HG03571 (cell line): Measurements from ENCODE around the gene MAPK8IP1.
A peak's percentile ranks its signal among the peaks of the same experiment; 100 is the strongest.

Experiments used
- ATAC-seq: cut with Tn5 transposase; IDR thresholded peaks from one replicate; pipeline ENCODE4 v1.9.1; 2021; ENCODE audit not compliant: unreplicated experiment

Gene MAPK8IP1

GRCh38 chr11:45906965-45907611 is 21.6 kb downstream of the MAPK8IP1 start, which contains the start of gene FREY1:
FREY1 (minus strand) TSS chr11:45907271; CDS start chr11:45907245, 26 bp downstream.
- ATAC-seq = no peak

DNA sequence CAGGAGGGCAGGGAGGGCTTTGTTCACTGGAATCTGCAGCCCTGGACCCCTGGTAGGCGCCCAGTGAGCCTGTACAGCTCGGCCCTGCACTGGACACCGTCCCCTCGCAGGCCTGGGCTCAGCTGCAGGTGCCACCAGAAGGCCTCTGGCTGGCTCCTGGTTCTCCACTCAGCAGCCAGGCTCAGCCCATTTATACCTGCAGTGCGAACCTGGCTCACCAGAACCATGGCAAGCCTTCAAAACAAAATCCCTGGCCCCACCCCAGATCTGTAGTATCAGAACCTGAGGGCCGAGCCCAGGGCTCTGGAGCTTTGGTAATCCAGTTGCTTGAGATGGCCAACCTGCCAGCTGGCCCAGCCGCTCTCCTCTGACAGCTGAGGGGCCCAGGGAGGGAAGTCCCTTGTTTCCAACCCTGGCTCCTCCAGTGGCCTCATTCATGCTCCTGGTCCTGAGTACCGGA is 22.5 kb downstream of the MAPK8IP1 start:
- no peak for ATAC-seq

DNA sequence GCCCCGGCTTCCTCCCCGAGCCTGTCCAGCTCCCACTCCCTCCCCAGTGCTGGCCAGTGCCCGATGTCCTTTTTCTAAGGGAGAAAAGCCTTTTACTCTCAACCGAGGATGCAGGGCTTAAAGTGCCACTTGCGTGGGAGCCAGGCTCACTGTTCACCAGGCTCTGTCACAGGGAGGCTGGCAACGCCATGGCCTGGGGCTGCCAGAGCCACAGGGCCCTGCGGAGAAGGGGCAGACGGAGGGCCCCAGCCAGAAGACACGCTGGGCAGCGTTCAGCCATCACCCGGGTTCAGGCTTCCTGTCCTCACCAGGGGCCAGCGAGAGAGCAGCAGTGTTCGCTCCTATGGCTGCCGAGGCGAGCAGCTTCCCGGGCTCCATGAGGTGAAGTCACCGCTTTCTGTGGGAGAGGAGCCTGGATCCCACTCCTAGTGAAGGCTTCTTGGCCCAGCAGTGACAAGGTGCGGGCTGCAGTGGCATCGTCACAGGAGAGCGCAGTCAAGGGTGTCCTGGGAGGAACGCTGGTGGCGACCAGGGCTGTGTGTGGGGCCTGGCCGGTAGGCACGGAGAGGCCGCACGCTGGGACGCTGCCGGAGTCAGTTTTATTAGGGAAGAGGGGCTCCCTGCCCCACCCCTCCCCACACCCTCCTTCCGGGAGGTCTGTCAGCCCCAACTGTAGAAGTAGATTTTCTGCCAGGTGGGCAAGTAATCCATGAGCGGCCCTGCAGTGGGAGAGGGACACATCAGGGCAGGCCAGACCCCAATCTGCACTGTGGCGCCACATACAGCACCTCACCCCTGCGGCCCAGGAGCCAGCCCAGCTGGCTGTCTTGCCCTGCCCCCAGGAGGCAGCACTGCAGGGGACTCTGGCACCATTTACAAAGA is 24.4 kb downstream of the MAPK8IP1 start:
- no peak for ATAC-seq

DNA sequence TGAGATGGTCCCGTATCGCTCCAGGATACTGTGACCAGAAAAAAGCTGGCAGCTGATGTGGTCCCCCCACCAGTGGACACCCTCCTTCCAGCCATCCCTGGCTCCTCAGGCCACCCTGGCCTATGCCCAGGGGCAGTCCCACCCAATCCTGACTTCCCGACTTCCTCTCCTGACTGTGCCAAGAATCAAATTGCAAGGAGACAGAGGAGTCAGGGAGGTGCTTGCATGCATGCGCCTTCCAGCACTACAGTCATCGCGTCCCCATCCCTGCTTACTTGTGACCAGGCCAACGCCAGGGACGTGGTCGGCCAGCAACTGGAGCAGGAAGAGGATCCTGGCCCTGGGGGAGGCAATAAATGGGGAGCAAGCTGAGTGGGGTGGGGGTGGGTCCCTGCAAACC is 25.2 kb downstream of the MAPK8IP1 start:
- no peak for ATAC-seq

DNA sequence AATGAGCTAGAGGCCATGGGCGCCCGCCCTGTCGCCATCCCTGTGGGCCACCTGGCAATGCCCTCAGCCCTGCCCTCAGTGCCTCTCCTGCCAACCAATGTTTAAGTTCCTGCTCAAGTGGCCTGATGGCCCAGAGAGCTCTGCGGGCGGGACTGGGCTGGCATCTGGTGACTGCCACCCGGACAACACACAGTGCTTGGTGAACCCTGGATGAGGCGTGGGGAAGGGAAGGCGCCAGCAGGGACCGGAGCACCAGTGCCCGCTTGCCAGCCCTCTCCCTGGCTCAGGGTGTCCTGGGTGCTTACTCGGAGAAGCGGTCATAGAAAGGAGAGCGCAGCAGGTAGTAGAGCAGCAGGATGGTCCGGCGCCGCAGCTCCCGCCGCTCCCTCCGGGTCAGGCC is 28.1 kb downstream of the MAPK8IP1 start:
- no peak for ATAC-seq

- ATAC-seq = no peak
Observed at GRCh38 chr11:45913942-45914635, 28.6 kb downstream of the MAPK8IP1 start.

DNA sequence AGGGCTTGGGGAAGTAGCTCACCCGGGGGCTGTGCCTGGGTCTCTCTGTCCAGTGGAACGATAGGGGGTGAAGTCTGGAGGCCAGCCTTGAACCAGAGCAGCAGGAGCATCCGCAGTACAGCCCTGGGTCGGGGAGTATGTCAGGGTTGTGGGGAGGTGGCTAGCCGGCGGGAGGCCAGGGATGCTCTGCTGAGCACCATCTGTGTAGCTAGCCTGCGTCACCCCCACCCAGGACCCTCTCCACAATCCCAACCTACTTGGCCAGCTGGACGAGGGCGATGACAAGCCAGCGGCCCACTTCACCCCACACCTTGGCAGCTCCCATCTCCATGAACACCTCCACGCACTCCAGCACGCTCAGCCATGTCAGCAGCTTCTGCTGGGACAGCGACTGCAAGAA is 30.0 kb downstream of the MAPK8IP1 start:
- no peak for ATAC-seq

GRCh38 chr11:45917286-45917622 is 31.8 kb downstream of the MAPK8IP1 start:
- ATAC-seq = no peak

DNA sequence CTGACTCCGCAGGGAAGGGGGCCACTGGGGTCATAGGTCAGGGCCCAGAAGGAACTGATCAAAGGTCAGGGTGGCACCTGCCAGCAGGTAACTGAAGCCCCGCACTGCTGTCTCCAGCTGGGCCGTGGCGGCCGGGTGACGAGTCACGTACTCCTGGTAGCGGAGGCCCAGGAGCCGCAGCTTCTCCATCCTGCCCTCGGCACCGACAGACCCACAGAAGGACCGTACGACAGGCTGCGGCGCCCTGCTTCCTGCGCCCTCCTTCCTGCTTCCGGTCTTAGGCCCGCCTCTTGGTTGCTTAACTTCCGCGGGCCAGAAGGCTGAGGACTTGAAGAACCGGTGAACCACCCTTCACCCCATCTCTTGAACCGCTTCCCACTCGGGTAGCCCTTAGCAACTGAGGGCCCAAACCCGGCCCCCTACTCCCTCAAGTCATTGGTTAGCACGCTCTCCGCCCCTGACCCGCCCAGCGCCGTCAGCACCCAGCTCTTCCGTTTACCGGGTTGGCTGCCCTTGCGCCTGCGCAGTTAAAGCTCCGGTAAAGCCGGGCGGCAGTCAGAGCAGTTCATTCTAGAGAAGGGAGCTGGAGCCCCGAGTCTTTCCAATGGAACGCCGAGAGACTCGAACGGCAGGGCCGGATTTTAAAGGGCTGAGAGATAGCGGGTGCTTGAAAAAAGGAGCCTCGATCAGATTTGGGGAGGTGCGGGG is 32.3 kb downstream of the MAPK8IP1 start, which contains the start of gene PEX16:
Gene PEX16, minus strand, starts transcription at position 255 of the 708 bp plus-strand sequence. Its CDS starts 66 bp downstream, at position 189.
- ATAC-seq = peak; percentile 85

GRCh38 chr11:45918331-45918941 is 33.0 kb downstream of the MAPK8IP1 start:
- ATAC-seq = peak; percentile 27

DNA sequence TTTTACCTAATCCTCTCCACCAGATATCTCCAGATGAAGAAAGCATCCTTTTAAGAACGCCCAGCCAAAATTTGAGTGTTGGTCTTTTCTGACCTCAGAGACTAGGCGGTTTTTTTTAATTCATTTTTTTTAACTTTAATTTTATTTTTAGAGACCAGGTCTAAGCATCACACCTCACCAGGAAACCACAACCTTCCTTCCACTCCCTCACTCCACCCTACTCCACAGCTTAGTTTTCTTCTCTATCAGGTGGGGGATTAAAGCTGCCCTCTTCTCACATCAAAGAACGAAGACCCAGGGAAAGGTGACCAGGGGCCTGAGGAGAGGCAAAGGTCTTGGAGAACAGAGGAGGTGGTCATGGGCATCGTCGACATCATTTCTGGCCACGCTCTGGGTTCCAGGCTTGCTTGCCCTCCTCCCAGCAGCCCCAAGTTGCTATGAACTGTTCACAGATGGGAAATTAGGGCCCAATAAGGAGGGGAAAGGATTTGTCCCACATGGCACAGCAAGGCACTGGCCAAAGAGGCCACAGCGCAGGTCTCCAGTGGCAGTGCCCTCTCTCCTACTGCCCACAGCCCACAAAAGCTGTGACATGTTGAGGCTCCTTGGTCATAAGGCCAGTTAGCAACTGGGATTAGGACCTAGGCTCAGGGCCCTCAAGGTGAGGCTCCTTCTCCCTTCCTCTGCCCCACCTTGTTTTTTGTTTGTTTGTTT is 33.7 kb downstream of the MAPK8IP1 start:
- no peak for ATAC-seq

GRCh38 chr11:45919806-45920530 is 34.5 kb downstream of the MAPK8IP1 start:
- no peak for ATAC-seq

GRCh38 chr11:45920531-45921477 is 35.4 kb downstream of the MAPK8IP1 start:
- no peak for ATAC-seq

DNA sequence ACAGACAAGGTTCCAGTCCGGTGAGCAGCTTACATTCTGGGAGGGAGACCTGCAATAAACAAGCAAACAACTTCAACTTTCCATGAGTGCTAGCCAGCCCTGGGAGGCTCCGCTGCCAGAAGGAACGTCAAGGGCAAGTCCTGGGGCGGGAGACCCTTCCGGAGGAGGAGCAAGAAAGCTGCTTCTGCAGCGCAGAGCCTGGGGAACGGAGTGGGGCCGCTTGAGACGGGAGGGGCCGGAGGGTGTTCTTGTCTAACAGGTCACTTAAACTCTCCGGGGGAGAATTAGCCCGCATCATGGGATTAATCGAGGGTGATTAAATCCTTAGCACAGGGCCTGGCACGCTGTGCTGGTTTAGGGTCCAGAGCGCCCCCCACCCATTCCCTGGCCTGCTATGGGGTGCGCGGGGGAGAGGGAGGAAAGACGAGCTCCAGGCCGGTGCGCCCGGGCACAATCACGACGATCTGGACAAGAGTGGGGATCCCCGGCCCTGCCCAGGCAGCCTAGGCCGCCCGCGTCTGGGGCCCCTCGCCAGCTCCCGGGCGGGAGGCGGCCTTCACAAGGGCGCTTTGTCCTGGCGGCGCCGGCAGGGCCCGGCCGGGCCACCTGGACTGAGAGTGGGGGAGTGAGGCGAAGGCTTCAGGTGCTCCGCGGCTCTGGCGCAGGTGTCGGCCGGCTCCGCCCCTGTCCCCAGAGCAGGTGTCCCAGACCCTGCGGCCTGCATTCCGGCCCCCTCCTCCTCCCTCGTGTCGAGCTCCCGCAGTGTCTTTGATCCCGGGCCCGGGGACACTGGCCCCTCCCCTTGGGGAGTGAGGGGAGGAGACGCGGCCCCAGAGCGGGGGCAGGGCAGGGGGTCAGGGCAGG is 36.3 kb downstream of the MAPK8IP1 start:
- ATAC-seq = no peak

- no peak for ATAC-seq
Observed at GRCh38 chr11:45922425-45923082, 37.1 kb downstream of the MAPK8IP1 start, which contains the start of gene LARGE2. LARGE2 (plus strand) TSS chr11:45922656; CDS start chr11:45922883, 227 bp downstream.
